Measurements from ENCODE around the gene ZSCAN20.

ZSCAN20 gene

GRCh38 chr1:33512226-33513011 is 40.0 kb downstream of the ZSCAN20 start:
- DNase-seq (ENCODE audit: low read depth) = no peak
- no peak overlapping the region for H3K4me3 ChIP-seq (ENCODE audit: low read depth, low read length)
- in situ Hi-C loops (cut with HindIII; ENCODE audit: low sequenced_read_pairs) = no loop called here
- TF ChIP-seq CTCF (IDR thresholded peaks at IDR 0.05; ENCODE audit: low read depth, low read length, missing control alignments) = no peak

DNA sequence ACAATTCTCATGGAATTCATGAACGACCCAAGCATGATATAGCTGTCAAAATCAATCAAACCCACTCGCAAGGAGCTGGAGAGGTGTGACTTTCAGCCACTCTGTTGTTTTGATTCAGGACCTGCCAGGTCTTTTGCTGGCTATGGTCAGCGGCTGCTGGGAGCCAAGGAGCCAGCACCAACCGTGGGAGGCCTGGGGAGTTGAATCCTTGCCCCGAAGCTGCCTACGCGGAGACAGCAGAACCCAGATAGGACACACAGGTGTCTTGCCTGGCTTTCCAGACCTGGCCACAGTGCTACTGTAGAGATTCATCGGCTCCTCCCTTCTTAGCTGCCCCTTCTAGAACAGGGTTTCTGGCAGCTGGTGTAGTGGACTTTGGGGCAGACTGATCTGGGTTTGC is 42.7 kb downstream of the ZSCAN20 start:
- DNase-seq (ENCODE audit: low read depth) = no peak
- TF ChIP-seq CTCF (IDR thresholded peaks at IDR 0.05; ENCODE audit: low read depth, low read length, missing control alignments) = no peak
- no peak overlapping the region for H3K4me3 ChIP-seq (ENCODE audit: low read depth, low read length)
- in situ Hi-C loops (cut with HindIII; ENCODE audit: low sequenced_read_pairs) = no loop called here

GRCh38 chr1:33515607-33516006 is 43.2 kb downstream of the ZSCAN20 start:
- no peak overlapping the region for H3K4me3 ChIP-seq (ENCODE audit: low read depth, low read length)
- in situ Hi-C loops (cut with HindIII; ENCODE audit: low sequenced_read_pairs) = no loop called here
- TF ChIP-seq CTCF (IDR thresholded peaks at IDR 0.05; ENCODE audit: low read depth, low read length, missing control alignments) = no peak
- no peak for DNase-seq (ENCODE audit: low read depth)

DNA sequence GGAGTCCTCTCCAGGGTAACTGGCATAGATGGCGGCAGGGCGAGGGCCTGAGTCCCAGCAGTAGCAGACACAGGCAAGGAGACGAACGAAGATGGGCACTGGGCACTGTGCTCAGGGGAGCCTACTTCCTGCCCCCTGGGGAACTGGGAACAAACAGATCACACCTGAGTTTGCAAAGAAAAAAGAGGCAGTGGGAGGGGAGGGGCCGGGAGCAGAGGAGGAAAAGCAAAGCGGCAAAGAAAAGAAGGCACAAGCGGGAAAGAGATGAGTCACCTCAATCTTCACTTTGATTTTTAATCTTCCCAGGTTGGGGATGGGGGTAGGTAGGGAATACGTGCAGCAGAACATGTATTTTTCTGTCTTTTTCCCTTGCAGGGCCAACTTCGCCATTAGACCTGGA is 44.0 kb downstream of the ZSCAN20 start:
- TF ChIP-seq CTCF (IDR thresholded peaks at IDR 0.05; ENCODE audit: low read depth, low read length, missing control alignments) = no peak
- in situ Hi-C loops (cut with HindIII; ENCODE audit: low sequenced_read_pairs) = no loop called here
- H3K4me3 ChIP-seq (ENCODE audit: low read depth, low read length) = no peak overlapping the region
- no peak for DNase-seq (ENCODE audit: low read depth)

- no peak for TF ChIP-seq CTCF (IDR thresholded peaks at IDR 0.05; ENCODE audit: low read depth, low read length, missing control alignments)
- DNase-seq (ENCODE audit: low read depth) = no peak
- no peak overlapping the region for H3K4me3 ChIP-seq (ENCODE audit: low read depth, low read length)
- in situ Hi-C loops (cut with HindIII; ENCODE audit: low sequenced_read_pairs) = no loop called here
Observed at GRCh38 chr1:33516891-33517567, 44.6 kb downstream of the ZSCAN20 start.

DNA sequence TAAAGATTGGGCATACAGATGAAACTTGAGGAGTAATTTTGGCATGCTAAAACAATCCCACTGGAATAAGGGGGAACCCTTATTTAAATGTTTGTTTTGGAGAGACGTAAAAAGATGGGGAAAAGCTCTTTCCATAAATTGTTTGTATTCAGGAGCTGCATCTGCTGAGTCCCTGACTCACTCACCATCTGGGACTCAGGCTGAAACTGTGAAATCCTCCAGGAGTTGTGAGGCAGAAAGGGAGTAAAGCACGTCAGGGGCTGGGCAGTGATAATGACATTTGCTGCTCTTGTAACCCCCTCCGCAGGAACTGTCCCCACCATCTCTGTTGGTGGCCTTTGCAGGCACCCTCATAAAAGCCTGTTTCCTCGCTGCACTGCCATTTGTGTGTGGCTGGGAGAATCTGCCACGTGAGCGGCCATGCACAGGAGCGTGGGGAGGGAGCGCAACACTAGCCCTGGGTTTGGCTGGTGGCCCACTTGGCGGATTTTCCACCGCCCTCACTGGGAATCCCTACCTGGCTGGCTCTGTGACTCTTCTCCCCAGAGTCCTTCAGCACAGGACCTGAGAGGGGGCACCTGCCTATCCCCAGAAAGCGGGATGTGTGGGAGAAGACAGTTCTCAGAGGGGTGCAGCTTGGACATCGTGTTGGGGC is 45.3 kb downstream of the ZSCAN20 start:
- no peak for DNase-seq (ENCODE audit: low read depth)
- in situ Hi-C loops (cut with HindIII; ENCODE audit: low sequenced_read_pairs) = no loop called here
- no peak overlapping the region for H3K4me3 ChIP-seq (ENCODE audit: low read depth, low read length)
- TF ChIP-seq CTCF (IDR thresholded peaks at IDR 0.05; ENCODE audit: low read depth, low read length, missing control alignments) = no peak

Measured in astrocyte of the cerebellum (primary cell).